Measurements from ENCODE around the gene KIAA1191.

KIAA1191 gene

GRCh38 chr5:176368726-176369125, 7.2 kb upstream of the KIAA1191 start:
- DNase-seq (ENCODE audit: extremely low spot score, insufficient read length, low read depth) (no peak), FAIRE-seq (no peak)

DNA sequence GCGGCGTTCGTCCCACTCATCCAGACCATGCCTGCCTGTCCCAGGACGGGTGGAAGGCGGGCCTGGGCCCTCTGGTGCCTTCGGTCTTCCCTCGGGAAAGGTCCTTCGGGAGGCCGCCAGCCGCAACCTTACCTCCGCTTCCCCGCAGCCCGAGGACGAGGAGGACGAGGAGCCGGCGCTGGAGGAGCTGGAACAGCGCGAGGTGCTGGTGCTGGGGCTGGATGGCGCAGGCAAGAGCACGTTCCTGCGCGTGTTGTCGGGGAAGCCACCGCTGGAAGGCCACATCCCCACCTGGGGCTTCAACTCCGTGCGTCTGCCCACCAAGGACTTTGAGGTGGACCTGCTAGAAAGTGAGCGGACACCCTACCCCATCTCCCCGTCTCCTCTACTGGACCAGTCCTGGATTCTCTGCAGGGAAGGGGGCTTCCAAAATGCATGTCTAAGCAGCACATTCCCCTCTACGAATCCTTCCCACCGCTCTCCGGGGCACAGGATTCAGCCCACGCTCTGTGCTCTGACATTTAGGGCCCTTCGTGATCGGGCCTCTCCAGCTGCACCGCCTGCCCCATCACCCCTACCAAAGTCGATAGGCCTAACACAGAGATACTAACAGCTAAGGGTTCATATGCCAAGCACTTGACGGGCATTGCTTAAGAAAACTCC, 4.8 kb upstream of the KIAA1191 start:
- no peak for FAIRE-seq

GRCh38 chr5:176365351-176366231, 4.0 kb upstream of the KIAA1191 start, which contains the start of gene ARL10:
ARL10 (plus strand) TSS chr5:176365487; CDS start chr5:176365564, 77 bp downstream.
- FAIRE-seq (no peak), DNase-seq (ENCODE audit: extremely low spot score, insufficient read length, low read depth) (no peak)

More for the DNA sequence above, 4.8 kb upstream of the KIAA1191 start:
- DNase-seq (ENCODE audit: extremely low spot score, insufficient read length, low read depth) = no peak

DNA sequence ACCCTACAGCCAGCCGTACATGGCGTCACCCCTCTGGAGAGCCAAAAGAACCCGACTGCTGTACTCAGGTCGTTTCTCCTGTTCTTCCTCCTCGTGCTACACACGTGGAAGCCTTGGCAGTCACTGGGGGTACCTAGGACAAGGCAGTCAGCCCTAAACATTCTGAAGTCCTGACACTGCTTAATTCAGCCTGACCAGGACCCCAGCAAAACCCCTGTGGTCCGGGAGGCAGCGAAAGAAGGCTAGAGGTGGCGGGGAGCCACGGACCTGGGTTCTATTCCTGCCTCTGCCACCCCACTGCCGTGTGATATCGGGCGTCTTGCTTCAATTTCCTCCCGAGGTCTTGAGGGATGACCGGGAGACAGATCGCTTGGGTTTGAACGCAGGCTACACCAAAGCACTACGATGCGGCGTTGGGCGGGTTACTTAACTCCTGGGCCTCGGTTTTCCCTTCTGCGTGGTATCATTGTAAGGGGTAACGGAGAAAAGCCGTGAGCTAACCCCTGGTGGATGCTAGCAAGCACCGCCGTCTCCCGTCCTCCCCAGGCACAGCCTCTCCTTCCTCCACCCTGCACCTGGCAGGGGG, 3.3 kb upstream of the KIAA1191 start:
- DNase-seq (ENCODE audit: extremely low spot score, insufficient read length, low read depth) = no peak
- peak; percentile 73 for FAIRE-seq

DNA sequence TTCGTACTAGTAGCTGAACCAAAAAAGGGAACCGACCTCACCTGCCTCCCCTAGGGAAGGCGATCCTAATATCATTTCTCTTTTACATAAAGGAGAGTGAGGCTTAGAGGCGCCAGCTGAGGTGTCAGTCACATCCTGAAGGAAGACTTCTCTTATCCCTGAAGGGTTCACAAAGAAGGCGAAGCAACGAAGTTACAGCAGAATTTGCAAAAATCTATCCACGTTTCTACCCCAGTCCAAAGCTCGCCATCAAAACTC, 598 bp upstream of the KIAA1191 start:
- FAIRE-seq (no peak), DNase-seq (ENCODE audit: extremely low spot score, insufficient read length, low read depth) (no peak)

GRCh38 chr5:176360894-176361436, 599 bp downstream of the KIAA1191 start:
- FAIRE-seq (no peak), DNase-seq (ENCODE audit: extremely low spot score, insufficient read length, low read depth) (no peak)

DNA sequence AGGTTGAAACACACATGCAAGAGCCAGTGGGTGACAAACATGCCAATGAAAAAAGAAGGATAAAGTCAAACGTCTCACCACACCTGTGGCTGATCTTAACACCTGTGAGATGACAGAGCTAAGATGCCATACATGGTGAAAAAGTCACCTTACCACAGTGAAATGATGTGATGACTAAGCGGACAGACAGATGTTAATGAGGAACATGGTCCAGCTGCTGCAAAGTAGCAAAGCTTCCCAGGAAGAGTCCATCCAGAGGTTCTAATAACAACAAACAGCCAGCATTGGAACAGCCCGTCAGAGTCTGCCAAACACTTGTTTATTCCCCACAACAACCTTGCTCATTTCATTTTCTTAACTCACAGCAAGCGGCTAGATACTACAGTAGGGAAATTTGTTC, 1.9 kb downstream of the KIAA1191 start:
- no peak for DNase-seq (ENCODE audit: extremely low spot score, insufficient read length, low read depth)
- no peak for FAIRE-seq

GRCh38 chr5:176356179-176356566, 5.4 kb downstream of the KIAA1191 start:
- DNase-seq (ENCODE audit: extremely low spot score, insufficient read length, low read depth) (no peak), FAIRE-seq (no peak)

GRCh38 chr5:176355400-176356178, 6.0 kb downstream of the KIAA1191 start:
- no peak for DNase-seq (ENCODE audit: extremely low spot score, insufficient read length, low read depth)
- FAIRE-seq = no peak

DNA sequence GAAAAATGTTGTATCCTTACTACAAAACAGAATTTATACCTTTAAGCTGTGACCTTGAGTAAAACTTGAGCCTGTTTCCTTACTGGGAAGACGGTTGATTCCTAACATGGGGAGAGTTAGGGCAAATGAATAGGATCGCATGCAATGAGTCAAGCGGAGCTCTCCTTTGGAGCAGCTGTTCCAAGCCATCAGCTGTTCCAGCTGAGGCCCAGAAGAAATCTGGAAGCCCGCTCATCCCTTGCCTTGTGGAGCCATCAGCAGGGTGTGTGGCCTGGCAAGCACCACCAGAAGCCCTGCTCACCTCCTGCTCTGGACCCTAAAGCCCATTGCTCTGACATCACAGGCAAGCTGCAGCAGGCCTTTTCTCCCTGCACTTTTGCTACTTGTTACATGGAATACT, 8.0 kb downstream of the KIAA1191 start:
- FAIRE-seq (no peak), DNase-seq (ENCODE audit: extremely low spot score, insufficient read length, low read depth) (no peak)

- no peak for FAIRE-seq
- DNase-seq (ENCODE audit: extremely low spot score, insufficient read length, low read depth) = no peak
Observed at GRCh38 chr5:176352116-176352878, 9.3 kb downstream of the KIAA1191 start.

DNA sequence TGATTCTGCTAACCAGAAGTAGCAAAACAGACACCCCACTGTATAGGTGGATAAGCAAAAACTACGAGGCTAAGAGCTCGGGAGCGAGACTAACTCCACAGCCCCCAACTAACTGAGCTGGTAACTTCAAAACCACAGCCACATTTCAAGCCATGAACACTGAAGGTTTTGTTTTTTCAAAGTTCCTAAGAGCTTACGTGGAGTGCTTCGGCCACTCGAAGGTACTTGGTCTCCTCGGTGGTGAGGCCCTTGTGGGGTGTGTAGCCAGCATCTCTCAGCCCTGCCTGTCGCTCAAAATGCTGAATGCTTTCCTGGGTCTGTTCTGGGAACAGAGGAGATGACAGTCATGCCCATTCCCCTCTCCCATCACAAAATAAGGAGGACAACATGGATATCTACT, 11.1 kb downstream of the KIAA1191 start:
- DNase-seq (ENCODE audit: extremely low spot score, insufficient read length, low read depth) = no peak
- FAIRE-seq = no peak

DNA sequence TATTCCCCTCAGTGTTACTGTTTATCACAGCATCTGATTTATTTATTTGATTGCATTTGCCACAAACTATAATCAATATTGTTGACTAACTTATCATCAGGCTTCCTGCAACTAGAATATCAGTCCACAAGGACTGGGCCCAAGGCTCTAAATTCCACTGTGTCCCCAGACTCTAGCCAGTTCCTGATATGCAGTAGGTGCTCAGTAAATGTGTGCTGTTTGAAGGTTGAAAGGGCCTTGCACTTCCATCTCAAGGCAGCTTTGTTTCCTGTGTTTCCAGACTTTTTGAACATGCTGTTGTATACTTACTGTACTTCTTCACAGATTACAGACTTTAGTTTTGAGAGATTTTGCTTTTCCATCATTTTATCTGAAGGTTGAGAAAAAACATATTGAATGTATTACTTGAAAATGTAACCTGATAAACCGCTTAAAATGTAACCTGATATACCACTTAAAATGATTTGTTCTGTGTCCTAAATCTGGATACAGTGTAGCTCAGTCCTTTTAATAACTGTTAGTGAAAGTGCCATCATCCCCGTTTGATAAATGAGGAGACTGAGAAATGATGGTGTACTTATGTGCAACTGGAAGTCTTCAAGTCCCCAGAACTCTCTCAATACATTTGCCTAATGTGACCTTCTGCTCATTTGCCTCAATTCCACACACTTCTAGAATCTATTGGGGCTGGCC, 18.7 kb downstream of the KIAA1191 start:
- FAIRE-seq (no peak), DNase-seq (ENCODE audit: extremely low spot score, insufficient read length, low read depth) (no peak)

DNA sequence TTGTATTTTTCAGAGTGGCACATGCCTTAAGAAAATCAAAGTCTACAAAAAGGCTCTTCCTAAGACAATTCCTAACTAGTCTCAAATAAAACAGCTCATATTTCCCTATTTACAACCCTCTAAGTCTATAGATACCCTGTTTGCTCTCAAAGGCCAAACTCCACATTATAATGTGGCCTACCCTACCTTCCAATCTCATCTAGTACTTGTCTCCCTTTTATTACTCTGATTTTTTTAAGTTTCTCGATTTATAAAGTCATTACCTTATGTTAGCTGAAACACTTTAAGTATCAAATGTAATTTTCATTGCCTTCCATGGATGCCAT, 19.4 kb downstream of the KIAA1191 start:
- FAIRE-seq (no peak), DNase-seq (ENCODE audit: extremely low spot score, insufficient read length, low read depth) (no peak)

GRCh38 chr5:176341325-176342157, 20.0 kb downstream of the KIAA1191 start:
- DNase-seq (ENCODE audit: extremely low spot score, insufficient read length, low read depth) (no peak), FAIRE-seq (no peak)

- FAIRE-seq (no peak), DNase-seq (ENCODE audit: extremely low spot score, insufficient read length, low read depth) (no peak)
Observed at GRCh38 chr5:176339304-176339703, 22.3 kb downstream of the KIAA1191 start.

- FAIRE-seq (no peak), DNase-seq (ENCODE audit: extremely low spot score, insufficient read length, low read depth) (no peak)
Observed at GRCh38 chr5:176337913-176338312, 23.7 kb downstream of the KIAA1191 start.

GRCh38 chr5:176334031-176334770, 27.4 kb downstream of the KIAA1191 start:
- FAIRE-seq (no peak), DNase-seq (ENCODE audit: extremely low spot score, insufficient read length, low read depth) (no peak)

Measured in GM18507 (cell line).